GM10248 (cell line): ENCODE data around the gene CDH18.
"Not testable (repeated sequence)": the region's sequence is repeated elsewhere in the genome, so short reads cannot be mapped to it uniquely, and the experiment has no call there.

Experiments
- CTCF ChIA-PET: fragments of 300-600 bp; sonication (Branson Sonifier 250); formaldehyde crosslinking; extraction: SDS; loops from one replicate; lab custom pipeline; 2021; ENCODE audit warnings: antibody characterized with exemption; lab: Yijun Ruan, JAX
- POLR2A ChIA-PET: fragments of 350-650 bp; sonication (Branson Sonifier 250); formaldehyde crosslinking; extraction: SDS; loops from one replicate; lab custom pipeline; 2020; ENCODE audit warnings: antibody characterized with exemption; lab: Yijun Ruan, JAX
- DNase-seq: peaks from one replicate; pipeline ENCODE4 v3.0.0; 2012; ENCODE audit errors: extremely low spot score
- CTCF ChIP-seq: IDR thresholded peaks from 2 replicates; pipeline ENCODE4 v1.5.1; 2012; ENCODE audit warnings: mild to moderate bottlenecking, low read depth; ENCODE audit errors: extremely low read depth, missing control alignments, control extremely low read depth

CDH18 gene

GRCh38 chr5:19855931-19856330, 132.1 kb downstream of the CDH18 start:
- CTCF ChIA-PET, result no interaction called here
- no peak for DNase-seq

GRCh38 chr5:19855453-19855852, 132.5 kb downstream of the CDH18 start:
- DNase-seq, result no peak
- ChIA-PET CTCF (no interaction called here), POLR2A (no interaction called here)
- no peak for TF ChIP-seq CTCF

More at GRCh38 chr5:19855931-19856330, 132.1 kb downstream of the CDH18 start:
- no peak for TF ChIP-seq CTCF
- POLR2A ChIA-PET, result no interaction called here

- no peak for DNase-seq
- POLR2A ChIA-PET, result no interaction called here
- CTCF ChIA-PET, result no interaction called here
- TF ChIP-seq CTCF, result no peak
Measured at GRCh38 chr5:19855031-19855430, 133.0 kb downstream of the CDH18 start.

- TF ChIP-seq CTCF, result no peak
- POLR2A ChIA-PET, result no interaction called here
- CTCF ChIA-PET, result no interaction called here
- DNase-seq, result no peak
Measured at GRCh38 chr5:19853616-19854240, 134.3 kb downstream of the CDH18 start.

GRCh38 chr5:19837536-19838174, 150.3 kb downstream of the CDH18 start:
- no peak for TF ChIP-seq CTCF
- DNase-seq, result no peak
- ChIA-PET POLR2A (no interaction called here), CTCF (no interaction called here)

- ChIA-PET POLR2A (no interaction called here), CTCF (no interaction called here)
- no peak for TF ChIP-seq CTCF
- DNase-seq, result no peak
Measured at GRCh38 chr5:19835442-19835841, 152.6 kb downstream of the CDH18 start.

- POLR2A ChIA-PET, DNase-seq, CTCF ChIA-PET: not testable (repeated sequence)
Measured at GRCh38 chr5:19812720-19813119, 175.3 kb downstream of the CDH18 start.
